DMS53 (cell line): ENCODE measurements around the gene ISM1.
"Not testable (repeated sequence)": the region's sequence is repeated elsewhere in the genome, so short reads cannot be mapped to it uniquely, and the experiment has no call there.

Experiments used
- DNase-seq: peaks from one replicate; lab custom pipeline; 2025; lab: John Stamatoyannopoulos, UW

ISM1 gene

GRCh38 chr20:13221673-13222318 lies 722 bp downstream of the ISM1 start:
- peak; percentile 88 for DNase-seq

DNA sequence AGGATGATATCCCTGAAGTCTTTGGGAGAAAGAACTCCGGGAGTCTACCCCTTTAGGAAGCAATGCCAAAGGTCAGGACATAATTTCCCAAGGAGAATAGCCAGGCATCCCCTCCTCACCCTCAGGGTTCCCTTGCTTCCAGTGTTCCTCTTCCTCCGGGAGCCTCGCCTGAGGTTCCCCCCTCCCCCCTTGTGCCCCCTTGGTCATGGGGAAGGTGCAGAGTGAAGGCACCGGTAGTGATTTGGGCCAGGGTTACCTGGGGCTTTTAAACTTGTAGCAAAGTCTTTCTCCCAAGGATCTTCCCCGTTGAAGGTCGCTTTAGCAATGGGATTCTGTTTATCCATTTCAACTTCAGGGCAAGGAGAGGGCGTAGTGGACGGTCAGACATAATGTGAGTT lies 1.2 kb downstream of the ISM1 start:
- DNase-seq = no peak

DNA sequence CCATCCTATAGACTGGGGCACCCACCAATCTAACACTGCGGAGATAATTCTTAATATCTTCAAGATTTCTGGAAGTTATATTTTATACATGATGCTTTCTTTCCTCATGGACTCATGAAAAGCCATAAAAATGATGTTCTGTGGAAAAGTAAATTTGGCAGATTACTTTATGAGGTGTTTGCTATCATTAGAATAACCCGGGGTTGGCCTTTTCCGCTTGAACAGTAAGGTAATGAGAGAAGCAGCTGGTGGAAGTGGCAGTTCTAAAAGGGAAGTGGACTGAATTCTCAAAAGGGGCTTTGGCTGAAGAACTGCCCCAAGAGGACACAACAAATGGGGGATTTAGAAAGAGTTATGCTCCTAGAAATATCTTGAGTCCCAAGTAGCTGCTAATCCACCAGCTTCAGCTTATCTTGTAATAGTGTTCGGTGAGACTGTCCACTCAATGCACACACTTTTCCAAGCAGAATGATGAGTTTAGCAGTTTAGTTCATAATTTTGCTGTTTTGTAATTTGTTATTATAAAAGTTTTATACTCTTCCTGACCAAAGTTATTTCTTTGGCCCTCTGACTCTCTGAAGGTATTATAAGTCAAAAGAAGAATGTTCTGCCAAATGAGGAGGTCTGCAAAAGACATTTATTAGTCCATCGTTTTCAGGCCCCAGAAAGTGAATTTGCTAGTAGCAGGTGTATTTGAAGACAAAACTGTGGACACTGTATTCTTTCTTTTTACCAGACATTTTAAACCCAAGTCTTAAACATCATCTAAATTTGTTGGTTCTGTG lies 2.9 kb downstream of the ISM1 start:
- no peak for DNase-seq

GRCh38 chr20:13226367-13226766 lies 5.3 kb downstream of the ISM1 start:
- no peak for DNase-seq

GRCh38 chr20:13228771-13229170 lies 7.7 kb downstream of the ISM1 start:
- no peak for DNase-seq

- no peak for DNase-seq
Observed at GRCh38 chr20:13229538-13229937, 8.5 kb downstream of the ISM1 start.

- DNase-seq = peak; percentile 12
Observed at GRCh38 chr20:13231031-13231752, 10.1 kb downstream of the ISM1 start.

DNA sequence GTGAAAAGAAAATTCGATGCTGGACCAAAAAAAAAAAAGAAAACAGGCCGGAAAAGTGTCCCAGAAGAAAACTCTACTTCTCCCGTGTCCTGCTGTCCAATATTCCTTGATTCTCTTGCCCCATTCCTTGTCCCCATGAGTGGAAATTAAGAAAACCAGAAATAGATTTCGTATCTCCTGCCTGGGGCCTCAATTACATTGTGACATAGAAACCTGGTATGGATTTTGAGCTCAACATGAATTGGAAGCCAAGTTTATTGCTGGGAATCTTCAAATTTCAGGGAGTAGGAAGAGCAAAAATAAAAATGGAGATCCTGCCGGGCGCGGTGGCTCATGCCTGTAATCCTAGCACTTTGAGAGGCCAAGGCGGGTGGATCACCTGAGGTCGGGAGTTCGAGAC lies 11.9 kb downstream of the ISM1 start:
- DNase-seq = no peak

DNA sequence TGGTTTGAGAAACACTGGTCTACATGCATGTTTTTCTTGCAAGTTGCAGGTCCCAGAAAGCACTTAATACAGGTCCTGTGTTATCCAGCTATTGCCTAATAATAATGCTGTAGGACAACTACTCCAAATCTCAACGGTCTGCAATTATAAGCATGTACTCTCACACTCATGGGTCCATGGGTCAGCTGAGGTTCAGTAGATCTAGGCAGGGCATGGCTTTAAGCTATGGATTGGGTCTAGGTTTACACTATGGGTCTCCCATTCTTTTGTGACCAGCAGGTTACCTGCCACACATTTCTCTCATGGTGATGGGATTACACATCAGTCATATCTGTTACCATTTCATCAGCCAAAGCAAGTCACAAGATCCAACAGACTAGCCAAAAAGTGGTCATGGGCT lies 13.9 kb downstream of the ISM1 start:
- no peak for DNase-seq

- not testable (repeated sequence) for DNase-seq
Observed at GRCh38 chr20:13236360-13236759, 15.3 kb downstream of the ISM1 start.

- DNase-seq = no peak
Observed at GRCh38 chr20:13236990-13237720, 16.1 kb downstream of the ISM1 start.

GRCh38 chr20:13238001-13238653 lies 17.1 kb downstream of the ISM1 start:
- no peak for DNase-seq

DNA sequence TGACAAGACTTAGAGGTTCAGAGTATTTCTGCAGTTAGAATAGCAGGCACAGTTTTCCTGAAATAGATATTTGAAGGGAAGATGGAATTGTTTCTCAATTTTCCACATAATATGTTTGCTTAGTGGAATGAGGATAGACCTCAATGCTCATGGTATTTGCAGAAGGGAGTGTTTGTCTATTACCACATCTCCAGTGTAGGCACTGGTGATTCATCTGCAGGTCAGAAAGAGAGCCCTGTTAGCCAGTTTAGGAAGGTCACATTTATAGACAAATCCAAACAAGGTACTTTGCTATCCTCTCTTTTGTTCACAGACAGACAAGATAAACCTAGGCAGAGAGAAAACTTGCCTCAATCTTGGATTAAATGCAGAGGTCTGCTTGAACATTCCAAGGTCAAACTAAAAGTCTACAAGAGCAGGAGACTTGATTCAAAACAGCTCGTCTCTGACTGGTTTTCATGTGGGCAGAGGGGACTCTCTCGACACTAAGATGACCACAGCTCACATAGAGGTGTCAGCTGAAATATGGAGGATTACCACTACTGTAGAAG lies 22.8 kb downstream of the ISM1 start:
- DNase-seq = peak; percentile 71

DNA sequence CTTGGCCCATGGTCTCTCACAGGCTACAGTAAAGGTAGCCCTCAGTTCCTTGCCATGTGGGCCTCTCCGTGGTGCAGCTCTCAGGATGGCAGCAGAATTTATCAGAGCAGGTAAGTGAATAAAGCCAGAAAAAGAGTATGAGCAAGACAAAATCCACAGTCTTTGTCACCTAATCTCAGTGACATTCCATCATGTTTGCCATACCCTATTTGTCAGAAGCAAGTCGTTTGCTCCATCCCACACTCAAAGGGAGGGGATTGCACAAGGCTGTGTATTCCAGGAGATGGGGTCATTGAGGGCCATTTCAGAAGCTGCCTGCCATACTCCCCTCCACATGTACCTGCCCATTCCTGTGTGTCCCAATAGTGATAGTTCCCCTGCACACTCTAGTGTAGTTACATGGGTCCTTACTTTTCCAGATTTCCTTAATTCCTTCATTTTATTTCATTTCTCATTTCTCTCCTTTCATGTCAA lies 24.2 kb downstream of the ISM1 start:
- no peak for DNase-seq

GRCh38 chr20:13249118-13249797 lies 28.2 kb downstream of the ISM1 start:
- DNase-seq = no peak

DNA sequence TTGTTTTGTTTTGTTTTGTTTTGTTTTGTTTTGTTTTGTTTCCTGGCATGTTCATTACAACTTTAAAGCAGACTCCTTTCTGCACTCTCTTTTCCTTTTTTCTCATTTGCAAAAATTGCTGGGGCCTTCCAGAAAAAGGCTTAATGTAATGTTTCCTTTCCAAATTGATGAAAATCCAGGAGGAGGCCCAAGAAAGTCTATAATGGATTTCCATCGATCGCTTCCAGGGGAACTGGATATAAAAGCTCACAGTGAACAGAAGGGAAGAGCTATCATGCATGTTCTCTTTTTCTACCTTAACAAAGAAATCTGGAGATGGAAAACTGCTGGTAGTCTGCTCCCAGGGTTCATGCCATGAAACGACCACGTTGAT lies 28.7 kb downstream of the ISM1 start:
- DNase-seq = no peak

GRCh38 chr20:13250251-13250650 lies 29.2 kb downstream of the ISM1 start:
- DNase-seq = no peak

DNA sequence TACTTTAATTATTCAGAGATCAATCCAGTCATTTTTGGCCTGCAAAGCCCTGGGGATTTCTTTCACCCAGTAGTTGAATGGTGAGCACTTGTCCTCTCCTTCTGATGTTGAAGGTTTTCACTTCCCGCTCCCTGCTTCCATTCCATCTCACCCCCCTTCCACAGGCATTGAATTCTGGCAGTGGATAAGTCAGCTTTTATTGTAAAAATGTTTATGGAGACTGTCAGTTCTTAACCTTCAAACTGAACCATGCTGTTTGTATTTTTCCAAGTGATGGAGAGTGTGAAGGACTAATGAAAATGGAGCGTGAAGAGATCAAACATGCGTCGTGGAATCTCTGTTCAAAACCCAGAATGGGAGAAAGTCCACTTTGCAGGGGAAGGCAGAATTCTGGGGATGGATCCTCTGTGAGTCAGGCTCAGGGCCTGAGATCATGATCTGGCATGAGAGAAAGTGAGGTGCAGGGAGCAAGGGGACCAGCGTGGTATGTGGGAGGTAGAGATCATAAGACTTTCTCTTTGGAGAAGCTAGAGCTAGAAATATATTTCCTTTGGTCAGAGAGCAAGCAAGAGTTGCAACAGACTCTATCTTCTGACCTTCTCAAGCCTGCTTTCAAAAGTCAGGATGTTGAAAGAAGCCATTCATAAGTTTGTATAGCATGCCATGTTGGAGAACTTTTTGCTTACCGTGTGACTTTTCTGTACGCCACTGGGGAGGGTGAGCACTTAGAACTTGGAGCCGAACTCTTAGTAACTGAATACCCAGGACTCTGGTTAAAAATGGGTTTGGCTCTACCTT lies 30.2 kb downstream of the ISM1 start:
- DNase-seq = no peak

GRCh38 chr20:13251904-13252297 lies 30.8 kb downstream of the ISM1 start:
- DNase-seq = no peak

GRCh38 chr20:13255356-13255755 lies 34.3 kb downstream of the ISM1 start:
- no peak for DNase-seq
